Endothelial cell of umbilical vein (primary cell): ENCODE measurements around the gene MTM1. TPM values are rescaled to one million over a fixed set of nuclear protein-coding genes. Genes with fewer than 3 reads are reported as not detected.

ENCODE experiments used
- BruUV-seq: library from RNA; stranded (reverse); fragments of 400-500 nt; replicated peaks from 2 replicates; lab custom pipeline; 2021; lab: Mats Ljungman, UMichigan
- CTCF ChIA-PET: fragments of 300-600, 350-600 bp; sonication (Branson Sonifier 250); formaldehyde crosslinking; loops from one replicate; lab custom pipeline; 2021; ENCODE audit warnings: antibody characterized with exemption, inconsistent platforms; lab: Charles Lee
- POLR2A ChIA-PET: fragments of 300-600, 350-600 bp; sonication (Branson Sonifier 250); formaldehyde crosslinking; loops from one replicate; lab custom pipeline; 2021; ENCODE audit warnings: antibody characterized with exemption, inconsistent platforms; lab: Charles Lee
- DNase-seq: peaks from one replicate; pipeline ENCODE4 v3.0.0-alpha.2; 2011; ENCODE audit warnings: low read depth, low spot score
- FAIRE-seq: peaks from 2 replicates; lab custom pipeline; 2011; peaks lifted over from hg19 to GRCh38; lab: Jason Lieb, UNC
- H2AFZ ChIP-seq: 2 replicates; pipeline ENCODE4 v1.6.0; 2012; ENCODE audit warnings: low read depth, low read length, control low read depth, inconsistent platforms
- H3K27ac ChIP-seq: 2 replicates; pipeline ENCODE4 v1.5.1; 2011; ENCODE audit warnings: low read depth, mild to moderate bottlenecking, control low read depth, low read length, moderate library complexity; ENCODE audit not compliant: insufficient read depth
- H3K27me3 ChIP-seq, 2 experiments: 2 replicates each; pipeline versions ENCODE4 v1.6.0 to v1.6.1; 2011; ENCODE audit warnings: low read length in 2 of 2, mixed read lengths in 1 of 2; ENCODE audit not compliant: control insufficient read depth in 2 of 2, insufficient read depth in 2 of 2
- H3K36me3 ChIP-seq, 2 experiments: 2 replicates in 1 of 2; 3 replicates in 1 of 2; pipeline ENCODE4 v1.5.1; 2011; ENCODE audit warnings: low read length in 2 of 2, mild to moderate bottlenecking in 1 of 2, moderate library complexity in 1 of 2; ENCODE audit not compliant: control insufficient read depth in 2 of 2, insufficient read depth in 2 of 2; ENCODE audit errors: extremely low read depth in 1 of 2
- H3K4me1 ChIP-seq: 3 replicates; pipeline ENCODE4 v1.5.1; 2011; ENCODE audit warnings: mild to moderate bottlenecking, low read length; ENCODE audit not compliant: control insufficient read depth, insufficient read depth; ENCODE audit errors: extremely low read depth
- H3K4me2 ChIP-seq: 2 replicates; pipeline ENCODE4 v1.6.1; 2011; ENCODE audit warnings: low read length, control low read depth, mixed read lengths; ENCODE audit not compliant: insufficient read depth
- H3K4me3 ChIP-seq, 3 experiments: fragments of 200-600 bp in 1 of 3; sonication (generic), shearing (Covaris generic) in 1 of 3; replicated peaks in 1 of 3; 2 replicates each; pipeline ENCODE4 v1.5.1; 2011 to 2016; ENCODE audit warnings: control low read depth in 3 of 3, low read length in 3 of 3, mild to moderate bottlenecking in 2 of 3, inconsistent platforms in 1 of 3, low read depth in 1 of 3, moderate library complexity in 1 of 3; ENCODE audit not compliant: insufficient read depth in 1 of 3
- H3K79me2 ChIP-seq: 2 replicates; pipeline ENCODE4 v1.6.0; 2012; ENCODE audit warnings: low read length, inconsistent platforms; ENCODE audit not compliant: control insufficient read depth, insufficient read depth
- H3K9ac ChIP-seq: replicated peaks from 2 replicates; pipeline ENCODE3; 2011; ENCODE audit warnings: low read length, control low read depth; ENCODE audit not compliant: insufficient read depth; ENCODE audit errors: extremely low read depth
- H3K9me1 ChIP-seq: replicated peaks from 3 replicates; pipeline ENCODE4 v1.6.0; 2011; ENCODE audit warnings: mild to moderate bottlenecking, low read length; ENCODE audit not compliant: control insufficient read depth, insufficient read depth; ENCODE audit errors: extremely low read depth
- H3K9me3 ChIP-seq: replicated peaks from 2 replicates; pipeline ENCODE4 v1.5.1; 2012; ENCODE audit warnings: low read length, inconsistent platforms; ENCODE audit not compliant: control insufficient read depth, insufficient read depth
- H4K20me1 ChIP-seq: replicated peaks from 2 replicates; pipeline ENCODE3; 2011; ENCODE audit warnings: mild to moderate bottlenecking, low read length; ENCODE audit not compliant: control insufficient read depth, insufficient read depth; ENCODE audit errors: extremely low read depth
- FOS ChIP-seq: IDR thresholded peaks from 2 replicates; pipeline ENCODE4 v1.6.1; 2011; ENCODE audit warnings: mild to moderate bottlenecking, low read length, moderate library complexity, borderline replicate concordance; ENCODE audit not compliant: insufficient read depth
- GATA2 ChIP-seq: IDR thresholded peaks from 2 replicates; pipeline ENCODE4 v1.7.0; 2011; ENCODE audit warnings: low read depth, mild to moderate bottlenecking, moderate library complexity, mixed read lengths, low read length; ENCODE audit not compliant: insufficient read length, insufficient read depth
- MYC ChIP-seq: IDR thresholded peaks from one replicate; pipeline ENCODE4 v1.6.1; 2011; ENCODE audit warnings: mild to moderate bottlenecking, low read depth, low read length
- POLR2AphosphoS5 ChIP-seq: IDR thresholded peaks from 2 replicates; pipeline ENCODE4 v1.6.1; 2012; ENCODE audit warnings: low read depth, mild to moderate bottlenecking, control low read depth, low read length, moderate library complexity; ENCODE audit not compliant: insufficient read depth
- dilution Hi-C: fragments of 300-500 bp; cut with MboI; formaldehyde crosslinking; loops from one replicate; pipeline ENCODE4 v1.15.0; 2019; ENCODE audit warnings: low sequenced_read_pairs; ENCODE audit not compliant: extremely low pct_ligation_motif_present
- intact Hi-C: fragments of 100-400 bp; cut with micrococcal nuclease; formaldehyde crosslinking; loops from one replicate; pipeline ENCODE4 v1.10.0; 2022
- polyA plus RNA-seq, 4 experiments: library from polyadenylated mRNA; depleted of rRNA in 3 of 4; stranded (reverse) in 3 of 4; unstranded in 1 of 4; fragments of >200 nt; gene quantifications; 2 replicates each; pipeline versions ENCODE4 v1.2.1 to v1.2.3, GENCODE V29; 2011 to 2012; ENCODE audit warnings: missing spikeins in 1 of 4
- total RNA-seq: library from RNA; stranded (reverse); gene quantifications from 2 replicates; pipeline ENCODE4 v1.2.3, GENCODE V29; 2021

MTM1 gene
- total and polyA plus RNA-seq, 2 donors (not counting 3 experiments of a cell fraction or from before 2014, with no cell fraction given): 2.4 to 13.2 TPM

DNA sequence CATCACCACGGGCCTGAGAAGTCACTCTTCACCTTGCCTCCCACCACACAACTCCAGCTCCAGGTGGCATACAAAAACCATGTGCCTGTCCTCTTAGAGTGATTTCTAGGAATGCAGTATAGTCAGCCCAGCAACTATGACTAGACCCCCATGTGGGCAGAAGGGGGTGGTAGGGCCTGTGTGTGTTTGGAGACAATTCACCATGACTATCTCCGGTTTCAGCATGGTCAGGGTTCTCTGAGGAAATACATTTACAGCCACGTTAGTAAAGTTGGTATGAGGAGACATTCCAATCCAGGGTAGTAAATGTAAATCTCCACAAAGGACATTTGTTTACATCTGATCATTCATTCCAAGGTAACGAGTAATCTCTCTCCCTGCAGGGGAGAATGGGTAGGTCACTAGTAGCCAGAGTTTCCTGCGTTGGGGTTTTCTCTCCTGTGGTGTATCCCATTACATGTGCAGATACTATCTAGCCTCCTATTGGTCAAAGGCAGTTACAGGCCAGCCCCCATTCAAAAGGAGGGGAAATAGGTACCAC lies 120.6 kb downstream of the MTM1 start:
- no peaks in the 10 kb centered on the region for H3K27me3 ChIP-seq
- BruUV-seq: no TSS peak
- H3K4me1 ChIP-seq: peaks cover 18% of the 10 kb centered on the region
- peak overlapping the region; percentile 9 for H2AFZ ChIP-seq
- H3K4me3 ChIP-seq: no peak overlapping the region
- TF ChIP-seq GATA2 (peak; percentile 63), MYC (no peak), POLR2AphosphoS5 (peak; percentile 33), FOS (peak; percentile 48)
- no peaks in the 10 kb centered on the region for H4K20me1 ChIP-seq
- dilution Hi-C loops: no loop called here
- no peaks in the 10 kb centered on the region for H3K36me3 ChIP-seq
- FAIRE-seq (peak; percentile 85), DNase-seq (peak; percentile 39)
- H3K9me1 ChIP-seq: no peaks in the 10 kb centered on the region
- ChIA-PET CTCF (no interaction called here), POLR2A (no interaction called here)
- H3K9me3 ChIP-seq: no peaks in the 10 kb centered on the region
- H3K79me2 ChIP-seq: peaks cover 6% of the 10 kb centered on the region
- intact Hi-C loops: loop anchor here (1.0 kb wide), 1 partner anchor 15 kb away; no protein-coding TSS in a partner anchor
- peak overlapping the region; percentile 12 for H3K4me2 ChIP-seq
- H3K9ac ChIP-seq: no peak overlapping the region
- peak overlapping the region; percentile 69 for H3K27ac ChIP-seq

DNA sequence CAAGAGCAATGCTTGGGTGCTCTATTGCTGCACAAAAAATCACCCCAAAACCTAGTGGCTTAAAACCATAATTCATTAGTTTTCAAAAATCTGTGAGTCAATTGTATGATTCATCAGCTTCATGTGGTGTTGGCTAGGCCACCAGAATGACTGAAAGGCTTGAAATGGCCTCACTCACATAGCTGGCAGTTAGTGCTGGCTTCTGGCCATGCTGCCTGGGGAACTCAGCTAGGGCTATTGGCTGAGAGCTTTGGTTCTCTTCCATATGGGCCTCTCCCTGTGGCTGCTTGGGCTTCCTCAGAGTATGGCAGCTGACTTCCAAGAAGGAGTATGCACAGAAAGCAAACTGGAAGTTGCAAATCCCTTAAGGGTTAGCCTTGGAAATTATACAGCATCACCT lies 121.7 kb downstream of the MTM1 start:
- Histone ChIP-seq H3K27me3 (no peaks in the 10 kb centered on the region), H3K27ac (peak overlapping the region; percentile 50), H3K9me3 (no peaks in the 10 kb centered on the region), H3K4me1 (peaks cover 20% of the 10 kb centered on the region), H3K9me1 (no peaks in the 10 kb centered on the region), H3K4me2 (no peak overlapping the region), H3K4me3 (no peak overlapping the region), H3K36me3 (no peaks in the 10 kb centered on the region), H4K20me1 (no peaks in the 10 kb centered on the region), H2AFZ (no peak overlapping the region), H3K79me2 (peaks cover 14% of the 10 kb centered on the region), H3K9ac (no peak overlapping the region)
- DNase-seq (no peak), FAIRE-seq (peak; percentile 56)
- no peak for TF ChIP-seq MYC
- TF ChIP-seq FOS: peak; percentile 70
- ChIA-PET POLR2A (no interaction called here), CTCF (interaction anchor here (1.2 to 1.3 kb wide), 2 partner anchors 25 to 751 kb away, joined by 3 to 4 read pairs; no protein-coding TSS in a partner anchor)
- intact Hi-C loops (no loop called here), dilution Hi-C loops (no loop called here)
- BruUV-seq: no TSS peak
